Spleen (tissue), 7 donors: ENCODE results near the gene PI3.

Experiments used
- POLR2A ChIP-seq, 3 donors: fragments of 450-650 bp; IDR thresholded peaks; one replicate each; pipeline ENCODE4 v1.5.1; 2017; ENCODE audit warnings: antibody characterized with exemption in 3 of 3, mild to moderate bottlenecking in 1 of 3
- TF ChIP-seq, protein P1 (sequence below), 11 experiments: fragments of 200-600 bp in 7 of 11; fragments of 450-650 bp in 4 of 11; sonication (generic) in 4 of 11; IDR thresholded peaks in 8 of 11; conservative IDR thresholded peaks in 3 of 11; 1 replicate in 7 of 11; 2 replicates in 4 of 11; pipeline versions ENCODE4 v1.4.0 to v1.8.0; 2016 to 2021; ENCODE audit warnings: antibody characterized with exemption in 11 of 11, inconsistent platforms in 4 of 11, mild to moderate bottlenecking in 1 of 11
- donor health status: DM: no; HTN: no; CAD: no; lungs with moderate emphysema.
- donor health status: DM: no; HTN: no; CAD: no.
- donor health status: DM: no; HTN: no; CAD: no.

DNA sequence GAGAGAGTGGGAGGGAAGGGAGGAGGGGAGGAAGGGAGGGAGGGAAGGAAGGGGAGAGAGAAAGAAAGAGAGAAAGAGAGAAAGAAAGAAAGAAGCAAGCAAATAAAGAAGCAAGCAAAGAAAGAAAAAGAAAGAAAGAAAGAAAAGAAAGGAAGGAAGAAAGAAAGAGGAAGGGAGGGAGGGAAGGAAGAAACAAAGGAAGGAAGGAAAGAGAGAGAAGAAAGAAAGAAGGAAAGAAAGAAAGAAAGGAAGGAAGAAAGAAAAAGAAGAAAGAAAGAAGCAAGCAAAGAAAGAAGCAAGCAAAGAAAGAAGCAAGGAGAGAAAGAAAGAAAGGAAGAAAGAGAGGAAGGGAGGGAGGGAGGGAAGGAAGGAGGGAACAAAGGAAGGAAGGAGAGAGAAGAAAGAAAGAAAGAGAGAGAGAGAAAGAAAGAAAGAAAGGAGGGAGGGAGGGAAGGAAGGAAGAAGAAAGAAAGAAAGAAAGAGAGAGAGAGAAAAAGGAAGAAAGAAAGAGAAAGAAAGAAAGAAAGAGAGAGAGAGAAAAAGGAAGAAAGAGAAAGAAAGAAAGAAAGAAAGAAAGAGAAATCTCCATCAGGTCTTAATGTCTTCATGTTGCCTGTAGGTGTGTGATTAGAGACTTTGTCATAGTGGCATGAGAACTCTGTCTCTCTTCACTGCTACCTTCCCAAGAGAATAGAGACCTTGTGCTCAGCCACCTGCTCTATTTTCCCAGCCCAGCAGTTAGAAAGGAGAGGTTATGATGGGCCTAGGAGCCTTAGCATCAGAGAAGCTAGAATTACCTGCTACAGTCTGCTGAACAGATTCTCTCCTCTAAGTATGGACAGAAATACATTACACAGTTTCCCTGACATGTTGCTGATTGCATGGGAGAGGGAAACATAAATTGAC is 37.1 kb downstream of the PI3 start:
- TF ChIP-seq, protein P1, sequence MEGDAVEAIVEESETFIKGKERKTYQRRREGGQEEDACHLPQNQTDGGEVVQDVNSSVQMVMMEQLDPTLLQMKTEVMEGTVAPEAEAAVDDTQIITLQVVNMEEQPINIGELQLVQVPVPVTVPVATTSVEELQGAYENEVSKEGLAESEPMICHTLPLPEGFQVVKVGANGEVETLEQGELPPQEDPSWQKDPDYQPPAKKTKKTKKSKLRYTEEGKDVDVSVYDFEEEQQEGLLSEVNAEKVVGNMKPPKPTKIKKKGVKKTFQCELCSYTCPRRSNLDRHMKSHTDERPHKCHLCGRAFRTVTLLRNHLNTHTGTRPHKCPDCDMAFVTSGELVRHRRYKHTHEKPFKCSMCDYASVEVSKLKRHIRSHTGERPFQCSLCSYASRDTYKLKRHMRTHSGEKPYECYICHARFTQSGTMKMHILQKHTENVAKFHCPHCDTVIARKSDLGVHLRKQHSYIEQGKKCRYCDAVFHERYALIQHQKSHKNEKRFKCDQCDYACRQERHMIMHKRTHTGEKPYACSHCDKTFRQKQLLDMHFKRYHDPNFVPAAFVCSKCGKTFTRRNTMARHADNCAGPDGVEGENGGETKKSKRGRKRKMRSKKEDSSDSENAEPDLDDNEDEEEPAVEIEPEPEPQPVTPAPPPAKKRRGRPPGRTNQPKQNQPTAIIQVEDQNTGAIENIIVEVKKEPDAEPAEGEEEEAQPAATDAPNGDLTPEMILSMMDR (IDR thresholded peaks at IDR 0.05 in 8 of 11, conservative IDR thresholded peaks at IDR 0.05 in 3 of 11), result no peak
- TF ChIP-seq POLR2A (IDR thresholded peaks at IDR 0.05), result no peak
